NCI-H2227 (cell line): ENCODE results near the gene ANKDD1A.

Experiments
- DNase-seq: peaks from one replicate; lab custom pipeline; 2025; ENCODE audit not compliant: unreplicated experiment; lab: John Stamatoyannopoulos, UW

Gene ANKDD1A

GRCh38 chr15:64895285-64896065 is 16.2 kb upstream of the ANKDD1A start:
- no peak for DNase-seq

- no peak for DNase-seq
Measured at GRCh38 chr15:64896371-64897069, 15.2 kb upstream of the ANKDD1A start.

GRCh38 chr15:64897345-64897985 is 14.2 kb upstream of the ANKDD1A start:
- DNase-seq = no peak

- DNase-seq = no peak
Measured at GRCh38 chr15:64898406-64898805, 13.3 kb upstream of the ANKDD1A start.

GRCh38 chr15:64901141-64901540 is 10.6 kb upstream of the ANKDD1A start:
- no peak for DNase-seq

GRCh38 chr15:64901914-64902313 is 9.8 kb upstream of the ANKDD1A start:
- no peak for DNase-seq

GRCh38 chr15:64902863-64903262 is 8.8 kb upstream of the ANKDD1A start:
- DNase-seq = no peak

GRCh38 chr15:64903326-64903950 is 8.3 kb upstream of the ANKDD1A start:
- no peak for DNase-seq

GRCh38 chr15:64904189-64904588 is 7.5 kb upstream of the ANKDD1A start:
- no peak for DNase-seq

GRCh38 chr15:64905119-64905831 is 6.4 kb upstream of the ANKDD1A start:
- no peak for DNase-seq

- DNase-seq = no peak
Measured at GRCh38 chr15:64905941-64906340, 5.8 kb upstream of the ANKDD1A start.

GRCh38 chr15:64906402-64906801 is 5.3 kb upstream of the ANKDD1A start:
- no peak for DNase-seq

GRCh38 chr15:64907991-64908390 is 3.7 kb upstream of the ANKDD1A start:
- no peak for DNase-seq

GRCh38 chr15:64909546-64909945 is 2.2 kb upstream of the ANKDD1A start:
- no peak for DNase-seq

GRCh38 chr15:64912379-64913325 is 950 bp downstream of the ANKDD1A start:
- no peak for DNase-seq

GRCh38 chr15:64915518-64916227 is 4.0 kb downstream of the ANKDD1A start:
- DNase-seq = no peak

GRCh38 chr15:64916365-64916764 is 4.7 kb downstream of the ANKDD1A start:
- DNase-seq = no peak

- DNase-seq = no peak
Measured at GRCh38 chr15:64917211-64917610, 5.5 kb downstream of the ANKDD1A start.

- no peak for DNase-seq
Measured at GRCh38 chr15:64919721-64920120, 8.0 kb downstream of the ANKDD1A start.
